Activated naive CD4-positive, alpha-beta T cell treated with anti-CD3 and anti-CD28 coated beads for 36 hours (primary cell): ENCODE data around the gene PACSIN2. TPM values are rescaled to one million over a fixed set of nuclear protein-coding genes. Genes with fewer than 3 reads are reported as not detected.

Experiments used
- CTCF ChIA-PET: fragments of 350-600 bp; sonication (Branson Sonifier 250); formaldehyde crosslinking; loops from one replicate; lab custom pipeline; 2021; ENCODE audit warnings: antibody characterized with exemption; lab: Charles Lee
- DNase-seq: peaks from one replicate; pipeline ENCODE4 v3.0.0-alpha.2; 2020
- H3K27ac Mint-ChIP-seq: one replicate; pipeline ENCODE4 v1.8.0; 2021; ENCODE audit warnings: mild to moderate bottlenecking, mixed read lengths
- H3K27me3 Mint-ChIP-seq: one replicate; pipeline ENCODE4 v1.8.0; 2021; ENCODE audit warnings: low read depth, mixed read lengths
- H3K36me3 Mint-ChIP-seq: one replicate; pipeline ENCODE4 v1.8.0; 2021; ENCODE audit warnings: low read depth, mixed read lengths
- H3K4me1 Mint-ChIP-seq: one replicate; pipeline ENCODE4 v1.8.0; 2021; ENCODE audit warnings: low read depth, mixed read lengths
- H3K4me3 Mint-ChIP-seq: one replicate; pipeline ENCODE4 v1.8.0; 2021; ENCODE audit warnings: mild to moderate bottlenecking, moderate library complexity, mixed read lengths
- H3K9me3 Mint-ChIP-seq: one replicate; pipeline ENCODE4 v1.8.0; 2021; ENCODE audit warnings: mixed read lengths
- intact Hi-C: fragments of 100-400 bp; cut with micrococcal nuclease; formaldehyde crosslinking; loops from one replicate; pipeline ENCODE4 v1.15.1; 2023
- total RNA-seq, 2 experiments: library from RNA; stranded (reverse); gene quantifications; one replicate each; pipeline ENCODE4 v1.2.3, GENCODE V29; 2021

Gene PACSIN2
- total RNA-seq, 2 experiments from 2014 or later, result 31.2 to 32.9 TPM

GRCh38 chr22:42887523-42888507 lies 127.1 kb downstream of the PACSIN2 start:
- DNase-seq, result no peak
- Mint-ChIP-seq H3K27ac (no peak overlapping the region), H3K27me3 (no peaks in the 10 kb centered on the region), H3K4me1 (peaks cover 9% of the 10 kb centered on the region), H3K36me3 (peaks cover 7% of the 10 kb centered on the region), H3K4me3 (no peak overlapping the region), H3K9me3 (no peaks in the 10 kb centered on the region)
- CTCF ChIA-PET, result no interaction called here
- intact Hi-C loops, result no loop called here

DNA sequence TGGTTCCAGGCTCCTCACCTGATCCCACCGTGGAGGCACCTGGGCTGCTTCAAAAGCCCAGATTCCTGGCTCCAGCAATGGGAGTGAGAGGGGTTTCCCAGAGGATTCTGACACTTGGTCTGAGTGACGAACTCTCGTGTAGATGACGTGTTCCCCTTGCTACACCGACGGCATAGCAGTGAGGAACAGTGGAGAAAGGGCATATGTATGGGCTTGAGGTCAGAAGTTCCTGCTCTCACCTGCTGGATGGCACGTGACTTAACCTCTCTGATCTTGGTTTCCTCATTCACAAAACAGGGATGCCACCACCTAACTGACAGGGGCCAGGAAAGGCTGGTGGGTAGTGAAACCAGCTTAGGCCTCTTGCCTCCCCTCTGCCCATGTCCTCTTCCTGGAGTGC lies 127.8 kb downstream of the PACSIN2 start:
- Mint-ChIP-seq H3K36me3 (peaks cover 8% of the 10 kb centered on the region), H3K9me3 (no peaks in the 10 kb centered on the region), H3K4me3 (no peak overlapping the region), H3K27ac (no peak overlapping the region), H3K4me1 (peaks cover 9% of the 10 kb centered on the region), H3K27me3 (no peaks in the 10 kb centered on the region)
- DNase-seq, result no peak
- intact Hi-C loops, result no loop called here
- CTCF ChIA-PET, result no interaction called here

DNA sequence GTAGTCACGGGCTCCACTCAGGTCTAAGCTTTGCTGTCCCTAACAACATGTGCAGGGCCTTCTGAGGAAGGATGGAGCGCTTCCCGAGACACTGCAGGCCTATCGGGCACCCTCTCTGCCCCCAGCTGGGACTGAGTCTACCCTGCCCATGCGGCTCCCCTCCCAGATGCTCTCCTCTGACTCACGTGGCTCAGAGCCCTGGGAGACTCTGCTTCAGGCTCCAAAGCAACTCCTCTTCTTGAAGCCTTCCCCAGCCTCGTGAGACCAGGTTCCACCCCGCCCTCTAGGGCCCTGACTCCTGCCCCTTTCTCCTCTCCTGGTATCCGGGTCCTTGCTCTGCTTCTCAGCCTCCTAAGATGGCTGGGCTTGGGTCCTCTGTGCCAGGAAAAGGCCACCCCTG lies 129.5 kb downstream of the PACSIN2 start:
- peaks cover 8% of the 10 kb centered on the region for H3K36me3 Mint-ChIP-seq
- CTCF ChIA-PET, result no interaction called here

GRCh38 chr22:42884616-42885375 lies 130.2 kb downstream of the PACSIN2 start:
- peaks cover 9% of the 10 kb centered on the region for H3K4me1 Mint-ChIP-seq
- no peaks in the 10 kb centered on the region for H3K9me3 Mint-ChIP-seq
- H3K27ac Mint-ChIP-seq, result no peak overlapping the region
- intact Hi-C loops, result no loop called here
- peaks cover 8% of the 10 kb centered on the region for H3K36me3 Mint-ChIP-seq
- CTCF ChIA-PET, result interaction anchor here (0.6 kb wide), 1 partner anchor 146 kb away, joined by 3 read pairs; no protein-coding TSS in a partner anchor
- no peak for DNase-seq
- no peaks in the 10 kb centered on the region for H3K27me3 Mint-ChIP-seq
- no peak overlapping the region for H3K4me3 Mint-ChIP-seq

More for the DNA sequence above, 129.5 kb downstream of the PACSIN2 start:
- no peak for DNase-seq
- H3K27me3 Mint-ChIP-seq, result no peaks in the 10 kb centered on the region
- H3K9me3 Mint-ChIP-seq, result no peaks in the 10 kb centered on the region
- no peak overlapping the region for H3K27ac Mint-ChIP-seq
- no peak overlapping the region for H3K4me3 Mint-ChIP-seq
- peaks cover 9% of the 10 kb centered on the region for H3K4me1 Mint-ChIP-seq
- intact Hi-C loops, result no loop called here

DNA sequence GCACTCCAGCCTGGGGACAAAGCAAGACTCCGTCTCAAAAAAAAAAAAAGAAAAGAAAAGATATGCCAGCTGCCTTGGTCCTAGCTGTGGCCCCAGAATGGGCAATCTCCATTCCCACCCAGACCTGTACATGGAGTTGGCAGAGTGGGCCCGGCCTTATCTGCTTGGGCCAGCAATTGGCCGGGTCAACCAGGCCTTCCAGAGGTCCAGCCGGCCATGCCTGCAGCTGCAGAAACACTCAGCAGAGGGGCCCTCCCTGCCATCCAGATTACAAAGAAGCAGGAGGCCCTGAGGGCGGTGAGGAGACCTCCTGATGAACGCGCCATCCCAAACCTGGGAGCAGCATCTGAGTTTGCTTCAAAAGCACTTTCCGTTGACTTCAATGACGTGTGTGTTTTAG lies 131.0 kb downstream of the PACSIN2 start:
- Mint-ChIP-seq H3K4me1 (peaks cover 2% of the 10 kb centered on the region), H3K36me3 (peaks cover 5% of the 10 kb centered on the region), H3K9me3 (no peaks in the 10 kb centered on the region), H3K4me3 (no peak overlapping the region), H3K27me3 (no peaks in the 10 kb centered on the region), H3K27ac (no peak overlapping the region)
- no peak for DNase-seq
- intact Hi-C loops, result no loop called here
- CTCF ChIA-PET, result interaction anchor here (0.6 kb wide), 1 partner anchor 147 kb away, joined by 3 read pairs; no protein-coding TSS in a partner anchor

DNA sequence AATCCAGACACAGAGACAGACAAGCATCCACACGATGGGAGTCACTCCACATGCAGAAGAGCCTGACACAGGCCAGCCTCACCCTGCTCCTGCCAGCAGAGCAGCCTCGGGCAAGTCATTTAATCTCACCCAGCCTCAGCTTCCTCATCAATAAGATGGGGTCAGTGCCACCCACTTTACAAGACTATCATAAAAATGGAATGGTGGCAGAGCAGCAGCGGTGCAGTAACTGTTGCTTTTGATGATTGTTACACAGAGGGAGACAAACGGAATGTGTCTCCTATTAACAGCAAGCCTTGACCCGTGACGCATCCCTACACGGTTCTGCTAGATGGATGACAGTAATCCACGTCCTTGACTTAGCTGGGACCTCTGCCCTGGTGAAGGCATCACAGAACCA lies 131.8 kb downstream of the PACSIN2 start:
- Mint-ChIP-seq H3K9me3 (no peaks in the 10 kb centered on the region), H3K36me3 (peaks cover 5% of the 10 kb centered on the region), H3K27me3 (no peaks in the 10 kb centered on the region), H3K4me3 (no peak overlapping the region), H3K4me1 (no peaks in the 10 kb centered on the region), H3K27ac (peak overlapping the region; percentile 22)
- intact Hi-C loops, result no loop called here
- CTCF ChIA-PET, result interaction anchor here (2.1 kb wide), 1 partner anchor 16 kb away, joined by 12 read pairs; no protein-coding TSS in a partner anchor
- no peak for DNase-seq

DNA sequence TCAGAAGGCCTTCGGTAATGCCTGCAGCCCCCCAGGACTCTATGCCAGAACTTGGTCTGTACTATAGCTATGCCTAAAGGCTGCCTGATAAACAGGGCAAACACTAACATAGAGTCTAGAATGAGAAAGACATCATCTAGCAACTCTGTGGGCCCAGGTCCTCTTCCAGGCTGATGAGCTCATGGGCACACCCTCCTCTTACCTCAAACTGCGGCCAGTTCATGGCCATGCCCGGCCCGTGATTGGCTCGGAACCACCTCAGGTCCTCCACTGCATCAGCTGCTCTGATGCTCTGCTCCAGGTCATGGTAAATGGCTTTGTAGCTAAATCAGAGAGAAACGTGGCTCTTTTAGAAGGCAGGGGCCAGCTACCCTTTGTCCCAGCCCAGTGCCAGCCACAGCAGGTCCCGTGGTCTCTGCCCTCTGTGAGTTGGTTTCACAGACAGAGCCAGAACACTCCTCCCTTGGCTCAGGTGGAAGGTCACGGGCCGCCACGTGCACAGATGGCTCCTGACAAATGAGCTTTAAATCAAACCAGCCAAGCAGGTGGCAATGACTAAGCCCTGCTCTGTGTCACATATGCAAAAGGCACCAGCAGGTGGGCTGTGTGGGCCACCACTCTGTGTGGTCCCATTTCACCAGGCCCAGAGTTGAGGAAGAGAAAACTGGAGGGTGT lies 132.8 kb downstream of the PACSIN2 start:
- Mint-ChIP-seq H3K4me1 (no peaks in the 10 kb centered on the region), H3K9me3 (no peaks in the 10 kb centered on the region), H3K27me3 (no peaks in the 10 kb centered on the region), H3K4me3 (no peak overlapping the region), H3K36me3 (peaks cover 5% of the 10 kb centered on the region), H3K27ac (no peak overlapping the region)
- intact Hi-C loops, result no loop called here
- CTCF ChIA-PET, result interaction anchor here (1.2 to 2.1 kb wide), 3 partner anchors 12 to 15 kb away, joined by 3 to 12 read pairs (median 3); no protein-coding TSS in a partner anchor
- DNase-seq, result no peak

DNA sequence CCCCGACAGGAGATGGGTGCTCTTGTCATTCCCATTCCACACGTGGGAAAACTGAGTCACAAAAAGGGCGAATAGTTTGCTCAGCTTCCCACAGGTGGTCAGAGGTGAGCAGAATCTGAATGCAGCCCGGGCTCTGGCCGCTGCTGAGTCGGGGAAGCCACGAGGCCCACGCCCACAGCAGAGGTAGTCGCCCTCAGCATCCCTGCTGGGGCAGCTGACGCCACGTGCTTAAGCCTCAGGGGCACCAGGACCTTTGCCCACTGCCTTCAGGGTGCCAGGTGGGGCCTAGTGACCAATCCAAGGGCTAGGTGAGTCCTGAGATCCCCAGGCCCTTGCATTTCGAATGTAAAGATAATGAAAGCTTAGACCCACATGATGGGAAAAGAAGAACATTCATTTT lies 133.7 kb downstream of the PACSIN2 start:
- CTCF ChIA-PET, result interaction anchor here (1.2 to 2.1 kb wide), 3 partner anchors 13 to 14 kb away, joined by 3 to 12 read pairs (median 3); no protein-coding TSS in a partner anchor
- DNase-seq, result no peak
- Mint-ChIP-seq H3K27me3 (no peaks in the 10 kb centered on the region), H3K4me3 (no peak overlapping the region), H3K36me3 (peaks cover 5% of the 10 kb centered on the region), H3K4me1 (no peaks in the 10 kb centered on the region), H3K27ac (no peak overlapping the region), H3K9me3 (no peaks in the 10 kb centered on the region)
- intact Hi-C loops, result no loop called here

GRCh38 chr22:42880815-42881214 lies 134.1 kb downstream of the PACSIN2 start:
- no peaks in the 10 kb centered on the region for H3K27me3 Mint-ChIP-seq
- H3K9me3 Mint-ChIP-seq, result no peaks in the 10 kb centered on the region
- peaks cover 5% of the 10 kb centered on the region for H3K36me3 Mint-ChIP-seq
- H3K4me3 Mint-ChIP-seq, result no peak overlapping the region
- DNase-seq, result no peak
- H3K27ac Mint-ChIP-seq, result no peak overlapping the region
- intact Hi-C loops, result no loop called here
- no peaks in the 10 kb centered on the region for H3K4me1 Mint-ChIP-seq
- CTCF ChIA-PET, result interaction anchor here (0.6 kb wide), 1 partner anchor 168 kb away, joined by 4 read pairs; no protein-coding TSS in a partner anchor

GRCh38 chr22:42879371-42880021 lies 135.5 kb downstream of the PACSIN2 start:
- H3K27me3 Mint-ChIP-seq, result no peaks in the 10 kb centered on the region
- intact Hi-C loops, result no loop called here
- no peak overlapping the region for H3K4me3 Mint-ChIP-seq
- no peak overlapping the region for H3K27ac Mint-ChIP-seq
- H3K9me3 Mint-ChIP-seq, result no peaks in the 10 kb centered on the region
- CTCF ChIA-PET, result no interaction called here
- peaks cover 5% of the 10 kb centered on the region for H3K36me3 Mint-ChIP-seq
- H3K4me1 Mint-ChIP-seq, result no peaks in the 10 kb centered on the region
- DNase-seq, result no peak

DNA sequence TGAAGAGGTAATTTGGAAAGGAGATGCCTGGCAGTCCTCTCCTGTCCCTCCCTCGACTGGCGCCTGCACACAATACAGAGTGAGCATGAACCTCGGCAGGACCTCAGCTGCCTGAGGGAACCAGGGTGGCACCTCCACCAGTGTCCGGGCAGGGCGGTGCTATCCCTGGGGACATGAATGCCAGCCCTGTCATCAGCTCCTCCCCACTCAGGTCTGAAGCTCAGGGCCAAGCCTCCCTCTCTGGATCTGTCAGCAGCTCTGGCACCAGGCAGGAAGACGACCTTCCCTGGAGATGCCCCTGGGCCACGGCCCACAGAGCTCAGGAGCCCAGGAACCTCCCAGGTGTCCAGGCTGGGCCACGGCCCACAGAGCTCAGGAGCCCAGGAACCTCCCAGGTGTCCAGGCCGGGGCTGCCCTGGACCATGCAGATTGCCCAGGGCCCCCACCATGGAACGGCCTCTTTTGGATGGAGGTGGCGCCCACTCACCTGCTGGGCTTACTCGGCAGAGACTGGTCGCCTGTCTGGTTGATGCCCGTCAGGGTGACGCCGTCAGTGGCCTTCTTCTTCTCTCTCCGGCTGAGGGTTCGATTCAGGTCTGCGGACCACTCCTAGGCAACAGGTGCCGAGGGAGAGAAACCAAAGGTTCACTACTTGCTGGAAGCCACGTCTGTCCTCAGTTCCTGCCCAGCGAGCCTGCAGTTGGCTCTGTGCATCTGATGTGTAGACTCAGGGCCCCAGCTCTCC lies 136.2 kb downstream of the PACSIN2 start:
- CTCF ChIA-PET, result no interaction called here
- intact Hi-C loops, result no loop called here
- no peaks in the 10 kb centered on the region for H3K9me3 Mint-ChIP-seq
- DNase-seq, result no peak
- H3K4me3 Mint-ChIP-seq, result no peak overlapping the region
- H3K27ac Mint-ChIP-seq, result no peak overlapping the region
- no peaks in the 10 kb centered on the region for H3K27me3 Mint-ChIP-seq
- H3K36me3 Mint-ChIP-seq, result peaks cover 5% of the 10 kb centered on the region
- H3K4me1 Mint-ChIP-seq, result no peaks in the 10 kb centered on the region
